ENCODE data around the gene LRRC36.
"Not testable (repeated sequence)": the region's sequence is repeated elsewhere in the genome, so short reads cannot be mapped to it uniquely, and the experiment has no call there.

Gene LRRC36

DNA sequence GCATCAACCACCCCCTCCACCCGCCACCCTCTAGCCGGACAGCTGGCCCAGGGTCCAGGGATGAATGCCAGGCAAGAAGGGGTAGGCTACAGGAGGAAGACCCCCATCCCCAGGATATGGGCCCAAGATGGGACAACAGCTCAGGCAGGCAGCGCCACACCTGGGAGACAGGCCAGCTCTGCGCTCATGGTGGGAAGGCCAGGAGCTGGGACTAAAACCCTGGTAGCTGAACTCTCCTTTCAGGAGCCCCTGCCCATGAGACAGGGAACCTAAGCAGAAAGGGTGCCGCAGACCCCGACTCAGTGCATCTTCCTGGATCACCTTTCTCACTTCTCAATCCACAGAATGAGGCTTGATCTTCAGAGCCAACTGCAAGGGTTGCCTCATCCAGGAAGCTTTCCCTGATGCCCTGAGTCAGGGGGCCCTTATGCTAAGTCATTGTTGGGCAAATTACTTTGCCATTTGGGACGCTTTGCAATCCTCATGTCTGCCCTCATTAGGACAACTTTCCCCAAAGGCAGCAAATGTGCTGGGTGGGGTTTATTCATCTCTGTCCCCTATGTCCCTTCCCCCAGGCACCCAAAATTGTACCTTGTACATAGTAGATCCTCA is 80.7 kb downstream of the LRRC36 start:
- DNase-seq, result no peak

DNA sequence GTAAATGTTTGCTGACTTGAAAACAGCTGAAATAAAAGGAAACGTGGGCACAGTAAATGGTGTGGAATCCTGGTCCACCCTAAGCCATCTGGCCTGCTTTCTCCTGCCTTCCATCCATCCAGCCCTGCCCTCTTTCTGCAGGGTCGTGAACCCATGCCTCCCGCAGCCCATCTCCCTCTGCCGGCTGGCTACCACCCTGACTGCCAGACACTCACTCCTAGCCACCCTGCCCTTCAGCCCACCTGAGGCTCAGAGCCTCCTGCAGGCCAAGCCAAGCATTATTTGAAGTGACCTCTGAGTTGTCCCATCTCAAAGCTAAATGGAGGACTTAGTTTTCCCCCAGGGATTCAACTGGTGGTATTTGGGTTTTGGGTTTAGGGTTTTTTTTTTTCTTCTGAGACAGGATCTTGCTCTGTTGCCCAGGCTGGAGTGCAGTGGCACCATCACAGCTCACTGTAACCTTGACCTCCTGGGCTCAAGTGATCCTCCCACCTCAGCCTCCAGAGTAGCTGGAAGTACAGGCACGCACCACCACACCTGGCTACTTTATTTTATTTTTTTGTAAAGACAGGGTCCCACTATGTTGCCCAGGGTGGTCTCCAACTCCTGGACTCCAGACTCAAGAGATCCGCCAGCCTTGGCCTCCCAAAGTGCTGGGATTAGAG is 81.3 kb downstream of the LRRC36 start:
- DNase-seq, result no peak

DNA sequence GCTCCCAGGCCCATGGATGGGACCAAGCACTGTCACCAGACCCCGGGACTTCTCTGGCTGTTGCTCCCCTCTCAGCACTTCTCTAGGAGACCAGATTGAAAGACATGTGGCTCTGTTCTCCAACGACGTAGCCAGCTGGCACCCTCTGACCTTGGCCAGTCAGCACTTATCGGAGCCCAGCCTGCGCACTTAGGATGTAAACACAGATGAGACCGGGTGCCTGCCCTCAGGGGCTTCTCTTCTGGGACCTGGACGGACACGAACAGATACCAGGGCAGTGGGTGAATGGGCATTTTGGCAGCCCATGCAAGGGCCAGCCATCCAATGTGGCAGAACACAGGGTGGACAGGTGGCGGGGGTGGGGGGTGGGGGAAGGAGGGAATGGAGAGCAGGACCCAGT is 83.0 kb downstream of the LRRC36 start:
- DNase-seq, result no peak

DNA sequence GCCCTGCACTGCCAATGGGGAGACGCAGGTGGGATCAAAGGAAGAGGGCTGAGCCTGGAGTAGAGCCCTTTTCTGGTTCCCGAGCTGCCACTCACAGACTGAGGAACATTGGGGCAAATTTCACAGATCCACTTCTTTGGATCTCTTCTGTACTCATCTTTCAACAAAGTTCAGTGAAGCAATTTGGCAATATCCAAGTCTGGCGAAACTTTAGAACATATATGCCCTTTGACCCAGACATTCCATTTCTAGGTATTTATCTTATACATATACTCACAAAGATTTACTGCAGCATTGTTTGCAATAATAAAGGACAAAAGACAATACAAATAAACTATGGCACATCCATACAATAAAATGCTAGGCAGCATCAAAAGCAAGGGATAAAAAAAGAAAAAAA is 84.7 kb downstream of the LRRC36 start:
- no peak for DNase-seq

DNA sequence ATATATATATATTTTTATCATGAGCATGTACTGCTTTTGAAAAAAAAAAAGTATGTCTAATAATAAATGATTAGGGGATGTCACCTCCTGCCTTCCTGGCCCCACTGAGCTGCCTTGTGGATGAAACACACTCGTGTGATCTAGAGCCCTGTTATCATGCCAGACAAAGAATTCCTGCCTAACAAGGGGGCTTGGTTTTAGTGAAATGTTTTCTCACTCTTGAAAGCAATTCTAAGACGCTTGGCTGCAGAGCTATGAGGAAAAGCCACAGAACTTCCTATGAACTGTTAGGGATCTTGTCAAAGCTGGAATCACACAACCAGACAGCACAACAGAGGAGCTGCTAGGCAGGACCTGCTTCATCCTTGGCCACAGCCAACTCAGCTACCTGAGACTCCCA is 85.7 kb downstream of the LRRC36 start:
- no peak for DNase-seq

DNA sequence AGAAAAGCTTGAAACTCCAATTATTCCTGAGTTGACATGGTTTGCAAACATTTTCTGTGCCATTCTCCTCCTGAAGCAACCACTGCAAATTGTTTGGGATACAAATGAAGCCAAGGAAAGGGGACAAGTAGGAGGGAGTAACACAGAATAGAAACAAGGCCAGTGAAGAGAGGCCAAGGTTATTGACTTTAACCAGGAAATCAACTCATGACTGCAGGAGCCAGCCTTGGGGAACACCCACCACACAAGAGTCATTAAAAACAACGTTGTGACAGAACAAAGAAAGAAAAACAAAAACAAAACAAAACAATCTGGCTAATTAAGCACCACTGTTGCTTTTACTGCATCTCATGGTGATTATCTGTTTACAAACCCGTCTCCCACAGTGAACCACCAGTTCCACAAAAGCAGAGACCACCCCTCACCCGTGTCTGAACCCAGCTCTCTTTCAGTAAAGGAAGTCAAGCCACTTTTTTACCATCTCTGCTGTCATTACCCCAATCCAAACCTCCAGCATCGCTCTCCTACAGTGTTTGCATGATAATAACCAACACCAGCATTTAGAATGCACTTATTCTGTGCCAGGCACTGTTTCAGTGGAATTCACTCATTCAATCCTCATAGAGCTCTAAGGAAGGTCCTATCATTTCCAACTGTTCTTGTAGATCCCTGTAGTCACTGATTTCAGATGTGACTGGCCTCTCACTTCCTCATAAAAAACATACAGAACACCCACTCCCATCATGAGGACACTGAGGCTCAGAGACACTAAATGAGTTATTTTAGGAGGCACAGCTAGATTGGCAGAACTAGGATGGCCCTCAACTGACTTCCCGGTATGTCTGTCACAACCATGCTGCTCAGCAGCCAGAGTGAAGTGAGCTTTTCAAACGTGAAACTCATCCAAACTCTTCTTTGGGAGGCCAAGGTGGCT is 87.6 kb downstream of the LRRC36 start:
- DNase-seq, result no peak

DNA sequence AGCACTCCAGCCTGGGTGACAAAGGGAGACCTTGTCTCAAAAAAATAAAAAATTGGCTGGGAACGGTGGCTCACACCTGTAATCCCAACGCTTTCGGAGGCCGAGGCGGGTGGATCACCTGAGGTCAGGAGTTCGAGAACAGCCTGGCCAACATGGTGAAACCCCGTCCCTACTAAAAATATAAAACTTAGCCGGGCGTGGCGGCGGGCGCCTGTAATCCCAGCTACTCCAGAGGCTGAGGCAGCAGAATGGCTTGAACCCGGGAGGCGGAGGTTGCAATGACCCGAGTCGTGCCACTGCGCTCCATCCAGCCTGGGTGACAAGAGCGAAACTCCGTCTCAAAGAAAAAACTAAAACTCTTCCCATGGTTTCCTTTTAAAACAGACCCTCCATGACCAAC is 88.8 kb downstream of the LRRC36 start:
- not testable (repeated sequence) for DNase-seq

DNA sequence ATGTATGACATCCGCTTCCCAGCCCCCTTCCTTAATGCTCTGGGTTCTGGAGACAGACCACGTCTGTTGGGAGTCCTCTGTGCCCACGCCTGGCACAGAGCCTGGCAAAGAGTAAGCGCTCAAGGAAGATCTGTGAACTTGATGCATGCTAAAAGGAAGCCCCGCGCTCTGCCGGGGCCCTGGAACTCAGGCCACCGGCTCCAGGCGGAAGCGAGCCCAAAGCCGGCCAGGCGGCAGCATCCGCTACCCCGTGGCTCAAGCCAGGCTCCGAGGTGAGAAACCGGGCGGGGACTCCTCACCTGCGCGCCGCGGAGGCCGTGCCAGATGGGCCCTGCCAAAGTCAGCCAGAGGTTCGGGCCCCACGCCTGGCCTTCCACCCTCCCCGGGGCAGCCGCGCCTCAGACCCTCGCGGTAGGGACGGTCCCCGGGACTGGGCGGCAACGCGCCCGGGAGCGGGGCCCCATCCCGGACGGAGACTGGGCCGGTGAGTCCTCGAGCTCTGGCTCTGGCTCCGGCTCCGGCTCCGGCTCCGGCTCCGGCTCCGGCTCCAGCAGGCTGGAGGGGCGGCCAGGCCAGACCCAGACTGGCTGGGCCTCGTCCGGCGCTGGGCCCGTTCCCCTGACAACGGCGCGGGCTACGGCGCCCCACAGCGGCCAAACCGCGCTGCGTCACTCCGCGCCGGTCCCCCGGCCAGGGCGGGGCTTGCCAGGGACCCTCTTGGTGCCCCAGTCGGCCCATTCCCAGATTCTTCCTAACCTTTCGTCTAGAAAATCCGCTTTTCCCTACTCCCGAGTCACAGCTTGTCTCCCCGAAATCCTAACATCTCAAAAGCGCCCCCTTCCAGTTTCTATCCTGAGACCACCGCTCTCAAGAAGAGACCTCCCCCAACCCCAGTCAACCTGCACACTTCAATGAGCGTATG is 89.5 kb downstream of the LRRC36 start, which contains the start of gene ZDHHC1:
Gene ZDHHC1, minus strand, starts transcription at position 606 of the 922 bp plus-strand sequence. CDS start 8,702 bp downstream, outside the sequence.
- peak; percentile 96 for DNase-seq

DNA sequence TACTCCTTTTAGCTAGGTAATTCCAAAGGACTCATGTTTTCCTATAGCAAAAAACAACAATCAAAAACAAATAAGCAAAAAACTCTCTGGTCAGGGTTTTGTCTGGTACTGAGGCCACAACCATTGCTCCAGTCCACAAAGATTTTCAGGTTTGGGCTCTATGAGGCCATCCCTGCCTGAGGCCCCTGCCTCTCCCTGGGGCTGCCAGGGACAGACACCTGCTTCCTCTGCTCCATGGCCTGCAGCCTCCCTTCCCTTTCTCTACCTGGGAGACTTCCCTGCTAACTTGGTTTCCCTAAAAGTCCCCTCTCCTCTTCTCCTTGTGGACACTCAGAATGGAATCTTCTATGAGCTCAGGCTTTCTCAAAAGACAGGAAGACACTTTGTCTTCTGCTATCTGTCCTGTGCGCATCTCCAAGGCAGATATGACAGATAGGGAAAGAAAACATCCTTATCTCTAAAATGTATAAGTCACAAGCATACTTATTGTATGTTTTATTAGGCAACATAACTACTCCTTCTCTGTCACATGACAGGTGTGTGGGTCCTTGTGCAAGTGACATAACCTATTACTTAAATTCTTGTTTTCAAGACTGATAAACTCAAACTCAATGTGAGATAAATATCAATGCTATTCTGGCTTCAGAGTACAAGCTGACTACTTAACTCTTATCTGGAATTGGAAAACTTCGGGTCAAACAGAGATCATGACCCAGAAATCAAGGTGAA is 90.9 kb downstream of the LRRC36 start:
- DNase-seq, result no peak

DNA sequence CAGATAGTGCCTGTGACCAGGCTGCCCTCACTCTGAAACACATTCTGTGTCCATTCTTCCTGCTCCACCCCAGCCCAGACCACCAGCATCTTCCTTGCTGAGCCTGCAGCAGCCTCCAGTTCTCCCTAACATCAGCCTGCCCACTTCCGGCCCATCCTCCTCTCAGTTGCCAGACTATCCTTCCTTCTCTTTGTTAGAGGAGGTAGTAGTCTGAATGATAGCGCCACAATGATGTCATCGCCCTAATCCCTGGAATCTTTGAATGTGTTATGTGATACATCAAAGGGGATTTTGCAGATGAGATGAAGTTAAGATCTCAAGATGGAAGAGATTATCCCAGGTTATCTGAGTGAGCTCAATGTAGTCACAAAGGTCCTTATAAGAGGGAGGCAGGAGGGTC is 92.9 kb downstream of the LRRC36 start:
- DNase-seq, result no peak

DNA sequence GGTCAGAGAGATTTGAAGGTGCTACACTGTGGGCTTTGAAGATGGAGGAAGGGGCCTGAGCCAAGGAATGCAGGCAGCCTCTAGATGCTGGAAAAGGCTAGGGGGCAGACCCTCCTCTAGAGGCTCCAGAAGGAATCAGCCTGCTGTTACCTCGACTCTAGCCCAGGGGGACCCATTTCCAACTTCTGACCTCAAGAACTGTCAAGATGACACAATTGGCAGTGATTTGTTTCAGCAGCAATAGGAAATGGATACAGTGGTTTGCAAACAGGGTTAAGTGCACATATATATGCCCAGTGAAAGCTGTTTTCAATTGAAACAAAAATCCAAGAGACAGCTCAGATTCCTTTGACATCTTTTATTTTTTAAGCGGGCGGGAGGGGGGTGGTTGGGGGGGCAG is 93.3 kb downstream of the LRRC36 start:
- no peak for DNase-seq

DNA sequence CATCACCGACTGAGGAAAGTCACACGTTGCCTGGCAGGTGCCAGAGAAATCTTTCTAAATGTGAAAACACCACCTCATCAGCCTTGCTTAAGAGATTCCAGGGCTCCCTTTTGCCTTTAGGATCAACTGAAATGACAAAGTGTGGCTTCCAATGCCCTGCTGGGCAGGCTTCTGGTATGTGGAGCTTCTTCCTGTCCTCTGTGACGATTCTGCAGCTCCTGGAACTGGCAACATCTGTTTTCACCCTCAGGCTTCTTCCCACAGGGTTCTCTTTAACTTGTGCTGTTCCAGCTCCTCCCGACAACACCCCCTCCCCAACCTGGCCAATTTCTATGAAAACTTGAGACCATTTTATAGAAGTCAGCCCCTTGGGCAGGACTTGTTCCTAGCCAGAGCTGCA is 94.4 kb downstream of the LRRC36 start:
- no peak for DNase-seq

DNA sequence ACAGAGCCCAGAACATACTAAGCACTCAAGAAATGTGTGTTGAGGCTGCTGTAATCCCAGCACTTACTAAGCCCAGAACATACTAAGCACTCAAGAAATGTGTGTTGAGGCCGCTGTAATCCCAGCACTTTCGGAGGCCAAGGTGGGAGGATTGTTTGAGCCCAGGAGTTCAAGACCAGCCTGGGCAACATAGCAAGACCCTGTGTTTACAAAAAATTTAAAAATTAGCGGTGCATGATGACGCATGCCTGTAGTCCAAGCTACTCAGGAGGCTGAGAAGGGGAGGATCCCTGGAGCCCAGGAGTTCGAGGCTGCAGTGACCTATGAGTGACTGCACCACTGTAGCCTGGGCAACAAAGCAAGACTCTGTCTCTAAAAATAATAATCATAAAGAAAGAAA is 96.4 kb downstream of the LRRC36 start:
- no peak for DNase-seq

DNA sequence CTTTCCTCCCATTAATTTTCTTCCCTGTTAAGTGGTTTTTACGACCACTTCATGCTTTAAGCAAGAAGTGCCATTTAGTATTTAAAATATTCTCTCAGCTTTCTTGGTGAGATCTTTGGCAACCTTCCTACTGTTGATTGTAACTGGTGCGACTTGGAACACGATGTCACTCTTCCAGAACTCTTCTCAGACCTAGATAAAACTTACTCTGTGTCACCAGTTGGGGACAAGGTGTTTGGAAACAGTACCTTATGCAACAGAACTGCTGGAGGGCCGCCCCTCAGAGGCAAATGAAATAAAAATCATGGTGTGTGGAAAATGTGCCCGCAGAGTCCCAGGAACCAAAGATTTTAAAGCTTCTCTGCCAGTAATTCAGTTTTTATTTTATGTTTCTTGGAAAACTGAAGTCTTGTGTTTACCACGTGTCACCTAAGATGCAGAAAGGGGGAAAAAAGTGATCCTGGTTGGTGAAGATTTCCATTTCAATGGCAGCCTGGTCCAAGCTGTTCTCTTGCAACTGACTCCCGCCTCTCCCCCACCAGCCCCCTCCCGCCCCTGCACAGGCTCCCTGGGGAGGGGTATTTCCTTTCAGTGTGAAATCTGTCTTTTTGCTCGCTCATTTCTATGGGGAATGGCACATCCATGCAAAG is 97.1 kb downstream of the LRRC36 start:
- DNase-seq, result no peak

DNA sequence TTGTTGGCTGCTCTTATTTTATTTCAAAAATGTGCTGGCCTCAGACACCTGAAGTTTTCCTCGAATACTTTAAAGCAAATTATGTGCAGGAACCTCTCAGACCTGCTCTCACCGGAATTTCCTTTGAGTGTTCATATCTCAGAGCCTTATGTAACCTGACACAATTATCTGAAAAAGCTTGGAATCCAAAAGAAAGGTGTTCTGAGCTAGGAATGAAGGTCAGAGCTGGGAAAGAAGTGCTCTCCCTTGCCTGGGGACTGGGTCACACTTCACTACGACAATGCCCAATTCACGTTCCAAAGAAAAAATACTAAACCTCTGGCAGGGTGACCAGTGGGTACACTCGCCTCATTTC is 97.6 kb downstream of the LRRC36 start:
- no peak for DNase-seq

DNA sequence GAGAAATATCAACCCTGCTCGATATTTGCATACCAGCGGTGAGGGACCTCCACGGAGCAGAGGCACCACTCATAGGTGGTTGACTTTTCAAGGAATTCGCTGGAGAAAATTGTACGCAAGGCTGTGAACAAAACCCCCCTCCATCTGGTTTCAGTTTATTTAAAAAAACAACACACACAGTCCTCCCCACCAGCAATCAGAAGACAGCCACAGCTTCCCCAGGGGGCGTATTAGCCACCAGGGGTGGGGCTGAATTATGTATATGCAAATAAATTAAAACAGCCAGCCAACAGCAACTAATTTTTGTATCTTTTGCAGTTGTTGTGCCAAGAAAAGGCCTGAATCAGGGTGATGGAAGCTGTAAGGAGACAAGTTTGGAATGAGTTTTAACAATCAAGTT is 98.4 kb downstream of the LRRC36 start:
- no peak for DNase-seq

DNA sequence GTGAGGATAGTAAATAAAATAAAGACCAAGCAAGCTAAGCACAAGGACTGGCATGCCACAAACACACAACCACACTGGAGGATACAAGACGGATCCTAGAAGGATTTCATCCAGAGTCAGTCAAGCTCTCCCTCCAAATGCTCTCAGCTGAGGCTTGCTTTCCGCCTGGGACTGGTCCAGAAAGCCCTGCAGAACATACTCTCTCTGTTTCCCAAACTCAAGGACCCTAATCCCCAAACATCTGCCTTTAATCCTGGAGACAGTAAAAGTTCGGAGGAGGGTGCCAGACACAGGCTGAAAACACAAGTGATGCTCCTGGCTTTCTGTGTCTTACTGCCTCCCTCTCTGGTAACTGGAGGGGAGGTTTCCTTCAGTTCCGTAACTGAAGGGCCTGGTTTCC is 99.0 kb downstream of the LRRC36 start:
- no peak for DNase-seq

DNA sequence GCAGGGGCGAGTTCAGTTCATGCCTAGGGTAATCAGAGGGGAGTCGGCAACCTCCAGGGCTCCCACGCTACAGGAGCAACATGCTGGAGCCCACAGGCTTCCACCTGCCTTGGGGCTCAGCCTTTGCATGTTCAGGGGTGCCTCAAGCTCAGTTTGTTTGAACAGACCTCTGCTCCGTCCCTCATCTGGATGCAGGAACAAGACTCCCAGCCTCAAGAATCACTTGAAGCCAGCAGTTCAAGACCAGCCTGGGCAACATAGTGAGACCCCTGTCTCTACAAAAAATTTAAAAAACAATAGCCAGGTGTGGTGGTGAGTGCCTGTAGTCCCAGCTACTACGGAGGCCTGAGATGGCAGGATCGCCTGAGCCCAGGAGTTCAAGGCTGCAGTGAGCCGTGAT is 99.4 kb downstream of the LRRC36 start:
- DNase-seq, result no peak

DNA sequence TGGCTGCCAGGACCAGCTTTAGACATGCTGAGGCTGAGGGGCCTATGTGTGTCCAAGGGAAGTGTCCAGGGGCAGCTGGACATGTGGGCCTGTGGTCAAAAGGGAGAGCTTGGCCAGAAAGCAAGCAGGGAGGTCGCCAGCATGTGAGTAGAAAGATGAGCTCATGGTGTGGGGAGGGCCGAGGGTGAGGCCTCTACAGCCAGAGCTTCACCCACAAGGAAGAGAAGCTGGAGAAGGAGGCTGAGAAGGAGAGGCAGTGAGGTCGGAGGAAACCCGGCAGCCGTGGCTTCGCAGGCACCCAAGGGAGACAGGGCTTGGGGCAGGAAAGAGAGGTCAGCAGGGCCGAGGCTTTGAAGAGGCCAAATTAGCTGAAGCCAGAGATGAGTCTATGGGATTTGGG is 100.3 kb downstream of the LRRC36 start:
- DNase-seq, result no peak

DNA sequence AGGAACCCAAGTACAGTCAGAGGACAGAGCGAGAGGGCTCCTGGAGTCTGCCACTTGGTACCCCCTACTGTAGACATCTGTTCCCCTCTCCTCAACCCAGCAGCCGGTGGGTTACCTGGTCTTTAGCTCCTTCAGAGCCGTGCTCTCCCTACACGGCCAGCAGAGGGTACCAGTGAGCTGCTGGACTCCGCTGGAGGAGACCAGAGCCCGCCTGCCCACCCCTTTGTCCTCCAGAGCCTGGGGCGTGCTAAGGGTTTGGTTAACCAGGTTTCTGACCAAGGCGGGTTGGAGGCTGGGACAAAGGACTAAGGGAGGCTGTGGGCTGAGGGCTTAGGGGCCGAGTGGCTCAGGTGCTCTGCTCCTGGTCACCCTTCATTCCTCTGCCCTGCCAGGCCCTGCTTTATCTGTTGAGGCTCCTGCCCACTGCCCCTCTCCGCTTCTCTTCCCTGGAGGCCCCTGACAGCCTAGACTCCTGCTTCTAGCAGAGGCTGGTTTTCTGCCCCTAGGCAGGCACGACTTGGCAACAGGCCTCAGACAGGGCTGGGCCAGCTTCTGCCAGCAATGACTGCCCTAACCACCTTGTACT is 101.6 kb downstream of the LRRC36 start:
- DNase-seq, result peak; percentile 98

All from 8988T (cell line).